ENCODE measurements around the gene GABRR3. TPM values are rescaled to one million over a fixed set of nuclear protein-coding genes. Genes with fewer than 3 reads are reported as not detected.

Gene GABRR3
- polyA plus RNA-seq, 1 donor from 2014 or later = not detected

- Histone ChIP-seq H3K27me3 (ENCODE audit: insufficient read depth, low read depth, low read length) (no peaks in the 10 kb centered on the region), H3K27ac (ENCODE audit: low read length) (no peak overlapping the region), H3K9me3 (ENCODE audit: low read length) (no peaks in the 10 kb centered on the region), H3F3A (ENCODE audit: insufficient read depth, low read length, poor library complexity, severe bottlenecking) (no peaks in the 10 kb centered on the region), H4K20me1 (ENCODE audit: insufficient read depth) (no peaks in the 10 kb centered on the region), H2AFZ (ENCODE audit: low read depth, low read length) (no peak overlapping the region), H3K36me3 (ENCODE audit: insufficient read depth, low read length) (no peaks in the 10 kb centered on the region), H3K9ac (ENCODE audit: low read length) (no peak overlapping the region), H3K4me3 (ENCODE audit: low read length) (no peak overlapping the region), H3K4me2 (ENCODE audit: low read length) (no peak overlapping the region), H3K79me2 (replicated peaks; ENCODE audit: insufficient read depth, low read length) (no peaks in the 10 kb centered on the region), H3K9me2 (ENCODE audit: insufficient read depth, low read length) (no peaks in the 10 kb centered on the region)
- TF ChIP-seq POLR2AphosphoS5 (IDR thresholded peaks at IDR 0.05) (no peak), EP300 (conservative IDR thresholded peaks at IDR 0.05; ENCODE audit: poor library complexity, severe bottlenecking) (no peak), EZH2 (IDR thresholded peaks at IDR 0.05; ENCODE audit: borderline replicate concordance, insufficient read depth, low read length, poor library complexity, severe bottlenecking) (no peak), RAD21 (conservative IDR thresholded peaks at IDR 0.05) (no peak), TAF1 (IDR thresholded peaks at IDR 0.05; ENCODE audit: low read depth) (no peak), MXI1 (conservative IDR thresholded peaks at IDR 0.05; ENCODE audit: poor library complexity, severe bottlenecking) (no peak), SMC3 (conservative IDR thresholded peaks at IDR 0.05; ENCODE audit: poor library complexity) (no peak), REST (IDR thresholded peaks at IDR 0.05; ENCODE audit: borderline replicate concordance) (no peak), CTCF (IDR thresholded peaks at IDR 0.05; ENCODE audit: poor library complexity, severe bottlenecking) (no peak)
Measured at GRCh38 chr3:97960993-97961766, 73.9 kb downstream of the GABRR3 start.

GRCh38 chr3:97960551-97960950 lies 74.6 kb downstream of the GABRR3 start:
- Histone ChIP-seq H3K36me3 (ENCODE audit: insufficient read depth, low read length) (no peaks in the 10 kb centered on the region), H3K4me3 (ENCODE audit: low read length) (no peak overlapping the region), H3K27ac (ENCODE audit: low read length) (no peak overlapping the region), H3K9me2 (ENCODE audit: insufficient read depth, low read length) (no peaks in the 10 kb centered on the region), H4K20me1 (ENCODE audit: insufficient read depth) (no peaks in the 10 kb centered on the region), H3K79me2 (replicated peaks; ENCODE audit: insufficient read depth, low read length) (no peaks in the 10 kb centered on the region), H3K9ac (ENCODE audit: low read length) (no peak overlapping the region), H3F3A (ENCODE audit: insufficient read depth, low read length, poor library complexity, severe bottlenecking) (no peaks in the 10 kb centered on the region), H3K9me3 (ENCODE audit: low read length) (no peaks in the 10 kb centered on the region), H3K27me3 (ENCODE audit: insufficient read depth, low read depth, low read length) (no peaks in the 10 kb centered on the region), H2AFZ (ENCODE audit: low read depth, low read length) (no peak overlapping the region), H3K4me2 (ENCODE audit: low read length) (no peak overlapping the region)
- TF ChIP-seq EP300 (conservative IDR thresholded peaks at IDR 0.05; ENCODE audit: poor library complexity, severe bottlenecking) (no peak), REST (IDR thresholded peaks at IDR 0.05; ENCODE audit: borderline replicate concordance) (no peak), POLR2AphosphoS5 (IDR thresholded peaks at IDR 0.05) (no peak), CTCF (IDR thresholded peaks at IDR 0.05; ENCODE audit: poor library complexity, severe bottlenecking) (no peak), SMC3 (conservative IDR thresholded peaks at IDR 0.05; ENCODE audit: poor library complexity) (no peak), EZH2 (IDR thresholded peaks at IDR 0.05; ENCODE audit: borderline replicate concordance, insufficient read depth, low read length, poor library complexity, severe bottlenecking) (no peak), RAD21 (conservative IDR thresholded peaks at IDR 0.05) (no peak), TAF1 (IDR thresholded peaks at IDR 0.05; ENCODE audit: low read depth) (no peak)

All from neural cell (in vitro differentiated cells).